HEK293 (cell line): Measurements from ENCODE around the gene TTC33.

Experiments used
- CTCF ChIA-PET: fragments of 350-600 bp; formaldehyde crosslinking; extraction: SDS; loops from one replicate; lab custom pipeline; 2021; ENCODE audit warnings: antibody characterized with exemption; lab: Yijun Ruan, JAX
- POLR2A ChIA-PET: fragments of 300-600 bp; formaldehyde crosslinking; extraction: SDS; loops from one replicate; lab custom pipeline; 2020; ENCODE audit warnings: antibody characterized with exemption, inconsistent platforms; lab: Yijun Ruan, JAX
- H3K27ac ChIP-seq: fragments of 200-500 bp; sonication (Bioruptor generic); 2 replicates; pipeline ENCODE4 v1.5.1; 2014; ENCODE audit warnings: low read depth, low read length, control low read depth, inconsistent platforms; ENCODE audit errors: extremely low read depth
- H3K36me3 ChIP-seq, 2 experiments: fragments of 200-500 bp in 1 of 2; sonication (Bioruptor generic) in 1 of 2; 1 replicate in 1 of 2; 2 replicates in 1 of 2; pipeline ENCODE4 v1.5.1; 2014 to 2017; ENCODE audit warnings: inconsistent platforms in 2 of 2, low read length in 2 of 2; ENCODE audit not compliant: control insufficient read depth in 2 of 2, insufficient read depth in 1 of 2
- H3K4me1 ChIP-seq: fragments of 200-500 bp; sonication (Bioruptor generic); 2 replicates; pipeline ENCODE4 v1.5.1; 2014; ENCODE audit warnings: mild to moderate bottlenecking, low read length, inconsistent platforms; ENCODE audit not compliant: control insufficient read depth, insufficient read depth
- H3K4me3 ChIP-seq: 2 replicates; pipeline ENCODE4 v1.5.1; 2011; ENCODE audit warnings: low read depth, mild to moderate bottlenecking, control low read depth, low read length, moderate library complexity
- H3K9me3 ChIP-seq: fragments of 200-500 bp; sonication (Bioruptor generic); 2 replicates; pipeline ENCODE4 v1.5.1; 2014; ENCODE audit warnings: low read depth, low read length, inconsistent platforms; ENCODE audit not compliant: control insufficient read depth, insufficient read depth
- MYNN ChIP-seq: fragments of 450-650 bp; formaldehyde crosslinking; IDR thresholded peaks from 2 replicates; pipeline ENCODE4 v1.5.1; 2016; ENCODE audit warnings: missing biosample characterization, missing genetic modification characterization, borderline replicate concordance
- PBX3 ChIP-seq: sonication (generic); formaldehyde crosslinking; IDR thresholded peaks from 2 replicates; pipeline ENCODE4 v1.8.1; 2022; ENCODE audit warnings: mild to moderate bottlenecking, moderate library complexity, missing genetic modification reagents
- PRDM1 ChIP-seq: fragments of 450-650 bp; formaldehyde crosslinking; IDR thresholded peaks from 2 replicates; pipeline ENCODE4; 2016; ENCODE audit warnings: missing biosample characterization, missing genetic modification characterization
- YY2 ChIP-seq: fragments of 450-650 bp; formaldehyde crosslinking; IDR thresholded peaks from 2 replicates; pipeline ENCODE4 v1.5.1; 2016; ENCODE audit warnings: missing biosample characterization, missing genetic modification characterization
- ZBTB1 ChIP-seq: fragments of 450-650 bp; formaldehyde crosslinking; IDR thresholded peaks from 2 replicates; pipeline ENCODE4 v1.5.1; 2016; ENCODE audit warnings: missing biosample characterization, missing genetic modification characterization
- ZBTB11 ChIP-seq: fragments of 450-650 bp; formaldehyde crosslinking; conservative IDR thresholded peaks from 2 replicates; pipeline ENCODE4 v1.5.1; 2016; ENCODE audit warnings: low read depth, missing biosample characterization, missing genetic modification characterization
- ZBTB21 ChIP-seq: fragments of 450-650 bp; formaldehyde crosslinking; IDR thresholded peaks from 2 replicates; pipeline ENCODE4 v1.5.1; 2017; ENCODE audit warnings: missing biosample characterization, missing genetic modification characterization
- ZNF114 ChIP-seq: fragments of 450-650 bp; formaldehyde crosslinking; IDR thresholded peaks from 2 replicates; pipeline ENCODE4 v1.5.0; 2017; ENCODE audit warnings: missing biosample characterization, missing genetic modification characterization
- ZNF16 ChIP-seq: fragments of 450-650 bp; formaldehyde crosslinking; IDR thresholded peaks from 2 replicates; pipeline ENCODE4 v1.5.1; 2016; ENCODE audit warnings: low read depth, missing biosample characterization, missing genetic modification characterization
- ZNF174 ChIP-seq: fragments of 450-650 bp; formaldehyde crosslinking; IDR thresholded peaks from 2 replicates; pipeline ENCODE4 v1.5.0; 2017; ENCODE audit warnings: missing biosample characterization, mild to moderate bottlenecking, missing genetic modification characterization
- ZNF391 ChIP-seq: fragments of 450-650 bp; formaldehyde crosslinking; IDR thresholded peaks from 2 replicates; pipeline ENCODE4 v1.5.1; 2016; ENCODE audit warnings: low read depth, missing biosample characterization, missing genetic modification characterization, borderline replicate concordance
- ZNF433 ChIP-seq: fragments of 450-650 bp; formaldehyde crosslinking; IDR thresholded peaks from 2 replicates; pipeline ENCODE4 v1.5.1; 2016; ENCODE audit warnings: missing biosample characterization, missing genetic modification characterization, low read depth
- ZNF521 ChIP-seq: fragments of 450-650 bp; formaldehyde crosslinking; IDR thresholded peaks from 2 replicates; pipeline ENCODE4 v1.5.1; 2017; ENCODE audit warnings: missing biosample characterization, mild to moderate bottlenecking, missing genetic modification characterization
- ZNF571 ChIP-seq: fragments of 450-650 bp; formaldehyde crosslinking; IDR thresholded peaks from 2 replicates; pipeline ENCODE4 v1.5.0; 2017; ENCODE audit warnings: missing biosample characterization, missing genetic modification characterization
- ZNF621 ChIP-seq: fragments of 450-650 bp; formaldehyde crosslinking; IDR thresholded peaks from 2 replicates; pipeline ENCODE4 v1.5.1; 2017; ENCODE audit warnings: missing biosample characterization, missing genetic modification characterization
- ZNF670 ChIP-seq: fragments of 450-650 bp; formaldehyde crosslinking; IDR thresholded peaks from 2 replicates; pipeline ENCODE4 v1.5.1; 2016; ENCODE audit warnings: missing biosample characterization, missing genetic modification characterization, low read depth
- ZNF776 ChIP-seq: fragments of 450-650 bp; formaldehyde crosslinking; IDR thresholded peaks from 2 replicates; pipeline ENCODE4 v1.5.0; 2017; ENCODE audit warnings: missing biosample characterization, missing genetic modification characterization, borderline replicate concordance
- TF ChIP-seq, protein P1 (sequence below): fragments of 450-650 bp; formaldehyde crosslinking; IDR thresholded peaks from 2 replicates; pipeline ENCODE4 v1.5.1; 2016; ENCODE audit warnings: missing biosample characterization, missing genetic modification characterization
- TF ChIP-seq, protein P2 (sequence below): fragments of 450-650 bp; formaldehyde crosslinking; IDR thresholded peaks from 2 replicates; pipeline ENCODE4 v1.5.1; 2016; ENCODE audit warnings: missing biosample characterization, missing genetic modification characterization
- TF ChIP-seq, protein P3 (sequence below): fragments of 450-650 bp; formaldehyde crosslinking; IDR thresholded peaks from 2 replicates; pipeline ENCODE4 v1.5.1; 2016; ENCODE audit warnings: missing biosample characterization, missing genetic modification characterization

TTC33 gene

DNA sequence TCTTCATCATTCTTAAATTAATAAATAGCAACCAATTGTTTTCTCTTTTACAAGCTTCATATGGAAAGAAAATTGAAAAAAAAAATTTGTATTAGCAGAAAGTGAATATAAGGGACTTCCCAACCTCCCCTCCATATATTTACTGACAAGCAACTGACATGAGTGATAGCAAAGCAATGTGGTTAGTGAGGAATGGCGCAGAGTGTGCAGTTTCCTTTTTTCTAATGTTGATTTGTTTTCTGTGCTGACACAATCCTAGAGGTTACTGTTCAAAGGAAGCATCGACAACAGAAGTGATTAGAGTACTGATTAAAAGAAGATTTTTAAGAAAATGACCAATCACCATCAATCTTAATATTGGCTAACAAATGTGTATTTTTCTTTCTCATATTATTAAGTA, 77.7 kb downstream of the TTC33 start (continued):
- TF ChIP-seq, protein P1, sequence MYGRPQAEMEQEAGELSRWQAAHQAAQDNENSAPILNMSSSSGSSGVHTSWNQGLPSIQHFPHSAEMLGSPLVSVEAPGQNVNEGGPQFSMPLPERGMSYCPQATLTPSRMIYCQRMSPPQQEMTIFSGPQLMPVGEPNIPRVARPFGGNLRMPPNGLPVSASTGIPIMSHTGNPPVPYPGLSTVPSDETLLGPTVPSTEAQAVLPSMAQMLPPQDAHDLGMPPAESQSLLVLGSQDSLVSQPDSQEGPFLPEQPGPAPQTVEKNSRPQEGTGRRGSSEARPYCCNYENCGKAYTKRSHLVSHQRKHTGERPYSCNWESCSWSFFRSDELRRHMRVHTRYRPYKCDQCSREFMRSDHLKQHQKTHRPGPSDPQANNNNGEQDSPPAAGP (tag by site-specific recombination) = no peak
- TF ChIP-seq ZNF521 (no peak), YY2 (tag by site-specific recombination) (no peak), ZBTB21 (no peak), PBX3 (CRISPR knock-in tag) (no peak)
- TF ChIP-seq, all 188 proteins: peak for 0

DNA sequence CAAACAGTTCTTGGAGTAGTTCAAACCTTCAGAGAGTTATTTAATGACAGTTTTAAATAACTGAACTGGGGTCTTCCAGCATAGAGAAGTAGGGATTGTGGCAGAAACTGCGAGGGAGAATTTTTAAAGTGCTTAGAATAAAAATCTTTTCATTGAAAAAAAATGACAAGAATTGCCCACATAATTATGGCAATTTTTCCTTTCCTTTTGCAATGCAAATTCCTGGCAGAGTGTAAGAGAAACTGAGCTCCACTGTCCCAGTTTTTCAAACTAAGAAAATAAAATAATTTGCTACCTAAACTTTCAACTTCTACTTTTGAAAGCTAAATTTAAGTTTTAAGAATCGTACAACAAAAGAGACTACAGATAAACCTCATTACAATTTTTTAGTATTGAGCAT, 78.3 kb downstream of the TTC33 start:
- Histone ChIP-seq H3K9me3 (no peaks in the 10 kb centered on the region), H3K4me3 (no peak overlapping the region), H3K36me3 (peaks cover 0 to 12% of the 10 kb centered on the region in 2 experiments; a peak in 1 of 3 replicates), H3K4me1 (peaks cover 13% of the 10 kb centered on the region), H3K27ac (no peak overlapping the region)
- POLR2A ChIA-PET = no interaction called here
- no peak for TF ChIP-seq MYNN (tag by site-specific recombination)
- no peak for TF ChIP-seq ZNF670 (tag by site-specific recombination)
- TF ChIP-seq, protein P2, sequence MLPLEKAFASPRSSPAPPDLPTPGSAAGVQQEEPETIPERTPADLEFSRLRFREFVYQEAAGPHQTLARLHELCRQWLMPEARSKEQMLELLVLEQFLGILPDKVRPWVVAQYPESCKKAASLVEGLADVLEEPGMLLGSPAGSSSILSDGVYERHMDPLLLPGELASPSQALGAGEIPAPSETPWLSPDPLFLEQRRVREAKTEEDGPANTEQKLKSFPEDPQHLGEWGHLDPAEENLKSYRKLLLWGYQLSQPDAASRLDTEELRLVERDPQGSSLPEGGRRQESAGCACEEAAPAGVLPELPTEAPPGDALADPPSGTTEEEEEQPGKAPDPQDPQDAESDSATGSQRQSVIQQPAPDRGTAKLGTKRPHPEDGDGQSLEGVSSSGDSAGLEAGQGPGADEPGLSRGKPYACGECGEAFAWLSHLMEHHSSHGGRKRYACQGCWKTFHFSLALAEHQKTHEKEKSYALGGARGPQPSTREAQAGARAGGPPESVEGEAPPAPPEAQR = no peak
- no peak for TF ChIP-seq ZNF621 (tag by site-specific recombination)
- TF ChIP-seq PRDM1 (tag by site-specific recombination) = no peak
- TF ChIP-seq ZNF776 (tag by site-specific recombination) = no peak
- no peak for TF ChIP-seq ZNF391 (tag by site-specific recombination)
- no peak for TF ChIP-seq ZBTB11 (tag by site-specific recombination)
- TF ChIP-seq ZNF16 (tag by site-specific recombination) = no peak
- no peak for TF ChIP-seq ZNF174 (tag by site-specific recombination)
- no peak for TF ChIP-seq ZNF433 (tag by site-specific recombination)
- no peak for TF ChIP-seq ZNF114 (tag by site-specific recombination)
- no peak for TF ChIP-seq ZNF571 (tag by site-specific recombination)
- TF ChIP-seq, protein P3, sequence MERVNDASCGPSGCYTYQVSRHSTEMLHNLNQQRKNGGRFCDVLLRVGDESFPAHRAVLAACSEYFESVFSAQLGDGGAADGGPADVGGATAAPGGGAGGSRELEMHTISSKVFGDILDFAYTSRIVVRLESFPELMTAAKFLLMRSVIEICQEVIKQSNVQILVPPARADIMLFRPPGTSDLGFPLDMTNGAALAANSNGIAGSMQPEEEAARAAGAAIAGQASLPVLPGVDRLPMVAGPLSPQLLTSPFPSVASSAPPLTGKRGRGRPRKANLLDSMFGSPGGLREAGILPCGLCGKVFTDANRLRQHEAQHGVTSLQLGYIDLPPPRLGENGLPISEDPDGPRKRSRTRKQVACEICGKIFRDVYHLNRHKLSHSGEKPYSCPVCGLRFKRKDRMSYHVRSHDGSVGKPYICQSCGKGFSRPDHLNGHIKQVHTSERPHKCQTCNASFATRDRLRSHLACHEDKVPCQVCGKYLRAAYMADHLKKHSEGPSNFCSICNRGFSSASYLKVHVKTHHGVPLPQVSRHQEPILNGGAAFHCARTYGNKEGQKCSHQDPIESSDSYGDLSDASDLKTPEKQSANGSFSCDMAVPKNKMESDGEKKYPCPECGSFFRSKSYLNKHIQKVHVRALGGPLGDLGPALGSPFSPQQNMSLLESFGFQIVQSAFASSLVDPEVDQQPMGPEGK = no peak
- no peak for TF ChIP-seq ZBTB1 (tag by site-specific recombination)
- CTCF ChIA-PET = interaction anchor here (0.5 to 1.5 kb wide), 3 partner anchors 11 to 1080 kb away, joined by 4 read pairs; no protein-coding TSS in a partner anchor
